SKM-1 treated with dmso at 0.1 percent for 144 hours (cell line): ENCODE measurements around the gene PATJ.
"Not testable (repeated sequence)": the region's sequence is repeated elsewhere in the genome, so short reads cannot be mapped to it uniquely, and the experiment has no call there.

ENCODE experiments used
- DNase-seq: peaks from one replicate; lab custom pipeline; 2025; ENCODE audit not compliant: unreplicated experiment; lab: John Stamatoyannopoulos, UW

Gene PATJ

DNA sequence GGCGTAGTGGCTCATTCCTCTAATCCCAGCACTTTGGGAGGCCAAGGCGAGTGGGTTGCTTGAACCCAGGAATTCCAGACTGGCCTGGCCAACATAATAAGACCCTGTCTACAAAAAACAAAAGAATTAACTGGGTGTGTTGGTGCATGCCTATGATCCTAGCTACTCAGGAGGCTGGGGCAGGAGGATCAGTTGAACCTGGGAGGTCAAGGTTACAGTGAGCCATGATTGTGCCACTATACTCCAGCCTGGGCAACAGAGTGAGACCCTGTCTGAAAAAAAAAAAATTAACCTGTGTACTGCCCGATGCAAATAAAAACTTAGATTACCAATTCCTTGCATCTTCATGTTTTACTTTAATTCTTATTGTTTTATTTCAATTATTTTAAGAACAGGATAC, 193.2 kb downstream of the PATJ start:
- DNase-seq, result no peak

DNA sequence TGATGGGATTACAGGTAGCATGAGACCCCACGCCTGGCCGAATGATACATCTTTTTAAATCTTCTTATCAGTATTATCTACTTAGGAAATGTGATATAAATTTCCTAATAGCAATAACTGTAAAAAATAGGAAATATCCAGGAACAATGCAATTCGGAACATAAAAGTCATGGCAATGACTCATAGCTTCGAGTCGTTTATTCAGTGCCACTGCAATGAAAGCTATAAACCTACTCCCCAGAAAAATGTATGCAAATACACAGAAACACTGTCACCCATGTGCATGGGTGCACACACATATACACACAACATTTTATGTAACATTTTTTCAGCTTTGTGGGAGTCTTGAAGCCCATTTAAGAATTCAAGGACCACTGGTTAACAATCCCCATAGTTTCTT, 194.6 kb downstream of the PATJ start:
- DNase-seq, result no peak

DNA sequence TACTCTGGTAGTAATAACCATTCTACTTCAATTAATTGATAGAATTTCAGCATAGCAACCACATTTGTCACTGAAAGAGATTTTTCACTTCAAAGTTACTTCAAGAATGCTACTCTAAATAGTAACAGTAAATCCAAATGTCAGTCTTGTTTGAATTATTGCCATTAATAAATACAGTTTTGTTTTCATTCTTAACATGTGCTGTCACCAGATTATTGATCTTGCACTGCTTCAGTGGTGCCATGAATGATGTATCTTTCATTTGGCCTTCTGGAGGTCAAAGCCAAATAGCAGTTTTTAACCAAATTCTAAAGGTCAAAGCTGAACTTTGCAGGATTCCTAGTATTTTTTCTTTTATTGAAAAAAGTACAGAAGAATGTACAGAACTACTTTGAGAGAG, 199.5 kb downstream of the PATJ start:
- DNase-seq, result no peak

DNA sequence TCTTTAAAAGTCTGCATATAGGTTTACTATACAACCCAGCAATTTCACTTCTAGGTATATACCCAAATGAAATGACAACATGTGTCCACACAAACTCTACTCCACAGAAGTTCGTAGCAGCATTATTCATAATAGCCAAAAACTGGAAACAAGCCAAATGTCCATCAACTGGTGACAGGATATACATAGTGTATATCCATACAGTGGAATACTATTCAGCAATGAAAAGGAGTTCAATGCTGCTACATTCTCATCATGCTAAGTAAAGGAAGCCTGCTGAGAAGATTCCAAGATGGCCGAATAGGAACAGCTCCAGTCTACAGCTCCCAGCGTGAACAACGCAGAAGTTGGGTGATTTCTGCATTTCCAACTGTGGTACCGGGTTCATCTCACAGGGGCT, 200.6 kb downstream of the PATJ start:
- DNase-seq, result no peak

DNA sequence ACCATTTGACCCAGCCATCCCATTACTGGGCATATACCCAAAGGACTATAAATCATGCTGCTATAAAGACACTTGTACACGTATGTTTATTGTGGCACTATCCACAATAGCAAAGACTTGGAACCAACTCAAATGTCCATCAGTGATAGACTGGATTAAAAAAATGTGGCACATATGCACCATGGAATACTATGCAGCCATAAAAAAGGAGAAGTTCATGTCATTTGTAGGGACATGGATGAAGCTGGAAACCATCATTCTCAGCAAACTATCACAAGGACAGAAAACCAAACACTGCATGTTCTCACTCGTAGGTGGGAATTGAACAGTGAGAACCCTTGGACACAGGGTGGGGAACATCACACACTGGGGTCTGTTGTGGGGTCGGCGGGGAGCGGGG, 206.4 kb downstream of the PATJ start:
- DNase-seq, result not testable (repeated sequence)

DNA sequence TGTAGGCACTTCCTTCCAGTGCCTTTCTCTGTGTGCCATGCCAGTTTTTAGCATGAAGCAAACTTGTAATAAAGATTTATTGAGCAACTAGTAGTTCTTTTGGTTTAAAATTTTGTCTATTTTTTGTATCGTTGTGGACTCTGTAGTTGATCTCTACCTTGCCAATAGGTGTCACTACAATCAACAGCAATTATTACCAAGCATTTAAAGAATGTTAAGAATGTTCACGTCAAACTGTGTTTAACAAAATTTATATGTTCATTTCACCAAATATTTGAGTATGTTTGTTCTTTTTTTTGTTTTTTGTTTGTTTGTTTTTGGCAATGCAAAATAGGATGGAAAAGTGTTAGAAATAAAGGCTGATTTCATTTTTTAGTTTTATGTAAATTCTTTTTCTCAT, 208.1 kb downstream of the PATJ start:
- no peak for DNase-seq

DNA sequence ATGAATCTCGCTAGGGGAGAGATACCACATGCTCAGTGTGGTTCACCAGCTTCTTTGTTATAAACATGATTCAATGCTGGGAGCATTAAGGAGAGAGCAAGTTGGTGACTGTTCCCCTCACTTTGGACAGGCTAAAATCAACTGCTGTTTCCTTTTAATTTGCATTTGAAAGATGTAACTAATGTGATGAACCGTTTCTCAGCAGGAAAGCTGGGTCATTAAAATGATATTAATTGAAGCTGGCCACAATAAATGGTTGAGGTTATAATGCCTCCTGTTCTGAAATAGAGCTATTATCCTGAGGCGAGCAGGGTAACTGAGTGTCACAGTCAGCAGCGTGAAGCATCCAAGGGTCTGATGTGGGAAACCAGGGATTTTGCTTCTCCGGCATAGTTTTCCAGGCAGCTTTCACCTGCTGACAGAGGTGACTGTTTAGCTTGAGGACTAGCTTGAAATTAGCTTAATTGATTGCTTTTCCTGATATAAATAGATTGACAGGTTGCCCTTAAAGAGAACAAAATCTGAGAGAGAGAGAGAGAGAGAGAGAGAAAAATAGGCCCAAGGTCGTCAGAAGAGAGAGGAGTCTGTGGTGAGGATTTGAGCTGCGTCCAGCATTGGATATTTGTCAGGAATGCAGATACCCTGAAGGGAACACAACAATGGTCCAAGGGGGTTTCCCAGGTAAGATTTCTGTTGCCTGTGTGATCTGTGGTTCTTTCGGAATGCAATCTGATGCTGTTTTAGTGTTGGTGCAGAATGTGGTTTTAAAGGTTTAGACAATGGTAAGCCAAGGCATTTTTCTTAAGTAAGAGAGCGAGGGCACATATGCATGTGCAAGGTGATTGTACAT, 209.7 kb downstream of the PATJ start:
- DNase-seq, result no peak

DNA sequence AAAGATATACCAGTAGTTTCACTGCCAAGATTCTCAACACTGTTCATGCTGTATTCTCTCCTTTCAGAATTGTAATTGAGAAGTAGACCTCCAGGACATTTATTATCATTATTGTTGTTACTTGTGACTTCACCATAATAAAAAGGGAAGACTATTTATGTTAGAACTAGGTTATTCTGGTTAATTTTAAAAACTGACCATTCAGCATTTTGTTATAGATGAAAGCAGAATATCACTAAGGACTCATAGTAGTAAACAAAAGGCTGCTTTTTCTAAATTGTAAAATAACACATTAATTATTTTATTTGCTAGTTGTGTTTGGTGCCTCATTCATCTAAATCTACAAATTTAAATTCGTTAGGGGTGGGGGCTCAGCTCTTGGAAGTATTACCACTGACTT, 210.4 kb downstream of the PATJ start:
- no peak for DNase-seq

DNA sequence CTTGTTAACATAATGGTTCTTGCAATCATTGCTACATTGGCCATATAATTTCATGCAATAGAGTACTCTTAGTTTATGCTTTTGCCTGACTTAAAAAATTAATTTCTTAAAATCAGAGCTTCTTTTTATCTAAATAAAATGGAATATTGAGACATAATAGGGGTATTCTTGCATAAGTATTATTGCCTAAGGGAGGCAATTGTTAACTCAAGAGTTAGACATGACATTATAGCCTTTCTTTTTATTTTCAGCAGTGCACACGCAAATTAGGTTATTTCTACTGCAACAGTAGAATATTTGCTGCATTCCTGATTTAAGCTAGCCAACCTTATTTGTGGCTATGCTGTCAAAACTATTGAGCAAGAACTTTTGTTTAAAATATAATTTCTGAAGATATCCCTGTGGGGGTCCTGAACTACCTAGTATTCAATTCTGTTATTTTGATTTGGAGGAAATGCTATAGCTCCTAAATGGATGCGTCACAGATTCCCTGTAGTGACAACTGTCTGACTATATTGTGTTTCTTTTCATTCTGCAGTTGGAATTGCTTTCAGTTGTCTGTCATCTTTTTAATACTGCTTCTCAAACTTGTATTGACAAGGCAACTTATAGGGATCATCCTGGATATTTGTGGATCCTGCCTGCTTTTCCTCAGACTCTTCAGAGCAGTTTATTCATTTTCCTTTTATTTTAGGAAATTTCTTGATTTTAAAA, 211.0 kb downstream of the PATJ start:
- no peak for DNase-seq

DNA sequence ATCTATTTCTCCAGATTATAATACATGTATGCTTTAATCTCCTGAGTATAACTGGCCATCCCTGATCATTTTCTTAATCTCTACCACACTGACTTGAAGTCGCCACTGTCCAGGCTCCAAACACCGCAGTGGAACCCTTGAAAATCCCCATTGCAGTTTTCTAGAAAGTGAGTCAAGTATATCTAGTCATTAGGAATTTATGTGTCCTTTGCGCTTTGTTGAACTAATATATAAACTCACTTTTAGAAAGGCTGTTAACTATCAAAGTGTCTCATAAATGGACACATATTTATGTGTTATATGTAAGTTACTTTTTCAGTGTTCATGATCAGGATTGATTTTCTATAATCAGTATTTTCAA, 211.5 kb downstream of the PATJ start:
- DNase-seq, result no peak

DNA sequence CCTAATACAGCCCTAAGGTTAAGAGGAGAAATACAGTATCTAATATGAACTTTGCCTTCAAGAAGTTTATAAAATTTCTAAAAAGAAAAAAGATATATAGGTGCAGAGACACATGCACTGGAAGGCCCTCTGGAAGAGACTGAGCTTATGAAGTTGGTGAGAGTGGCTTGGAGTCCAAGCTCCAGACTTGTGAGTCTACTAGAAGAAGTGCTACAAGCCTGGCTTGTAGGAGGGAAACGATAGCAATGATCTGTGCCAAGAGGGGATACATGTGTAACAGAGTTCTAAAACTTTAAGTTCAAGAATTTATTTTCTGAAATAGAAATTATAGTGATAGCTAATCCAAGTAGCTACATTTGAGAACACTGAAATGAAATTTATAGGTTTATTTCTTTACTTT, 213.0 kb downstream of the PATJ start:
- no peak for DNase-seq

DNA sequence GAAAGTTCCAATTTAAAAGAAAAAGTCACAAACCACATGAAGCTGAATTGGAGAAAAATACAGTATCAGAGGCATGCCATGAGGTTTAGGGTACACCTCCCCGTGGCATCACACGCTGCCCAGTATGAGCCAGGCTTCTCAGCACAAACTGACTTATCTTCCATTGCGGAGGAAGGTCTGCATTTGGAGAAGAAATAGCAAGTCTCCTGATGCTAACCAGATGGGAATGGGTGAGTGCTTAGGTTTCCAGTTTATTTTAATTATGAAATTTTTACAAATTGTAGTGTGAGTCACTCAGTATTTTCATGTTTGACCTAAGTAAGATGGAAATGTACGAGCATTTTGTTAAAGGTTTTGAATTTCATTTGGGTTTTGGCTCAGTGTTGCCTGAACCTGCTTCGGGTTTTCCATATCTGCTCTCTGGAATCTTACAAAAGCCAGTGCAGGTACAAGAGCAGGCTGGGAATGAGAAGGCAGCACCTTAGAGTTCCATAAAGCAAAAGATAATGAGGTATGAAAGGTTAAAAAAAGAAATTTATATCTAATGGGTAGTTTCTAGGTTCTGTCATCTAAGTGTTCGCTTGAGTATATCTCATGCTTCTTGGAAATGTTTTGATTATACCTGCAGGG, 213.9 kb downstream of the PATJ start:
- no peak for DNase-seq

DNA sequence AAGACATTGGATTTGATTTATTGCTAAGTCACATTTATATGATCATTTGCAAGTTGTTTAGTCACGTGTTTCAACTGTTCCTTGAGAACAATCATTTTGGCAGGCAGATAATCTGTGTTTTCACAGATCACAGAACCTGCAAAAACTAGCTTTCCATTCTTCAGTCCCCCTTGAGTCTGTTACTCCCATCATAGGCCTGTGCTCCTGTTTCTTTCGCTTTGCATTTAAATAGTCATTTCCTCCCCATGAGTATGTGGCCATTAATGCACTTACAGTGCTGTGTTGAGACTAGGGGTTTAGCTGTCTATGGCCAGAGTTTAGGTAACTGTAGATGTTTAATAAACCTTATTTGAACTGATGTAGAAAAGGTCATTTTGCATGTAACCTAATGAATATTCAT, 214.5 kb downstream of the PATJ start:
- DNase-seq, result no peak

DNA sequence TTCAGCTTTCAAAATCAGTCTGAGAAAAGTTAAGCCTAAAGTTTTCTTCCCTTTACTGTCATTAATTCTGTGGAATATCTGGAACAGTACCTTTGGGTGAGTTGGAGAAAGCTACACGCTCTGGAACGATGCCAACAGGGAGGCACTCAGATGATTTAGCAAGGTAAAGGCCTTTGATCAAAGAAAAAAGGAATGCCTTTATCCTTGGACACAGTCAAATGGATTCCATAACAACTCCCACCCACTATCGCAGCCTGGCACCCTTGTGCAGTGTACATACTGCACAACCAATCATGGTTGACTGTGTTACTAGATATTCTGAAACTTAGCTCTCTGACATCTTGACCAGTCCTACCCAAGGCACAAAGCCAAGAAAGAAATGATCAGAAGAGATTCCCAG, 218.7 kb downstream of the PATJ start:
- DNase-seq, result no peak

DNA sequence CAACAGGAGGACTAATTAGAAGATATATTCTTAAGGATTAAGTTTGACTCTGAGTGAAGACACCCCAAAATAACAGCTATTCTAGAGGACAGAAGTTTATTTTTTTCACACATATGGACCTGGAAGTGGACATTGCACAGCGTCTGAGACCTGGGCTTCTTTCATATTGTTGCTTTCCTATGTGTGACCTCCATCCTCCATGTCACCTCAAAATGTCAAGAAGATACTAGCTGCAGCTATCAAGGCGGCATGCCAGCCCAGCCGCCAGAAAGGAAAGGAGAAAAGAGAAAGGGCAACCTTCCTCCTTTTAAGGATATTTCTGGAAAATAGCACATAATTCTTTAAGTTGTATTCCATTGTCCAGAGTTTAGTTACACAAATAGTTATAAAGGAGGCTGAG, 220.4 kb downstream of the PATJ start:
- DNase-seq, result no peak

DNA sequence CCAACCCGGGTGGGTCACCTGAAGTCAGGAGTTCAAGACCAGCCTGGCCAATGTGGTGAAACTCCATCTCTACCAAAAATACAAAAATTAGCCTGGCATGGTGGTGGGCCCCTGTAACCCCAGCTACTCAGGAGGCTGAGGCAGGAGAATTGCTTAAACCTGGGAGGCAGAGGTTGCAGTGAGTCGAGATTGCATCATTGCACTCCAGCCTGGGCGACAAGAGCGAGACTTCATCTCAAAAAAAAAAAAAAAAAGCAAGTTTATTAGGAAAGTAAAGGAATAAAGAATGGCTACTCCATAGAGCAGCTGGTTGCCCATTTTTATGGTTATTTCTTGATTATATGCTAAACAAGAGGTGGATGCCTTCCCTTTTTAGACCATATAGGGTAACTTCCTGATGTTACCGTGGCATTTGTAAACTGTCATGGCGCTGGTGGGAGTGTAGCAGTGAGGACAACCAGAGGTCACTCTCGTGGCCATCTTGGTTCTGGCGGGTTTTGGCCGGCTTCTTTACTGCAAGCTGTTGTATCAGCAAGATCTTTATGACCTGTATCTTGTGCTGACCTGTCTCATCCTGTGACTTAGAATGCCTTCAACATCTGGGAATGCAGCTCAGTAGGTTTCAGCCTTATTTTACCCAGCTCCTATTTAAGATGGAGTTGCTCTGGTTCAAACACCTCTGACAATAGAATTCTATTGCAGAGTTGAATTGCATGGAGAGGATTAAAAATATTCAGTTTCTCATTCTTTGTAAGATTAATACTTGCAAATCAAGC, 224.4 kb downstream of the PATJ start:
- DNase-seq, result not testable (repeated sequence)

DNA sequence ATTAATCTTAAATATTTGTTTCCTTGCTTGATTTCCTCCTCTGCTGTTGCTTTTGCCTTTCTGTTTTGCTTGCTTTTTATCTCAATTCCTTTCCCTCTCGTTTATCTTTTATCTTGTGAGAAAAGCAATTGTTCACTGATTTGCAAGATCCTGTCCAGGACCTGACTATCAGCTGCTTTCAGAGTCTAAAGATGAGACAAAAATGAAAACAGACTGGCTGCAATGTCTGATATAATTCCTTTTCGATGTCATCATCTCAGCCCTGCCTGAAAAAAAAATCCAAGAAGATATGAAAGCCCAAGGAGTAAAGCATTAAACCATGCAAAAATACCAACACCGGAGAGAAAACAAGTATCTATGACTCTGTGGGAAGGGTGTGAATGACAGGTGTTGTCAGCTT, 225.5 kb downstream of the PATJ start:
- DNase-seq, result no peak

DNA sequence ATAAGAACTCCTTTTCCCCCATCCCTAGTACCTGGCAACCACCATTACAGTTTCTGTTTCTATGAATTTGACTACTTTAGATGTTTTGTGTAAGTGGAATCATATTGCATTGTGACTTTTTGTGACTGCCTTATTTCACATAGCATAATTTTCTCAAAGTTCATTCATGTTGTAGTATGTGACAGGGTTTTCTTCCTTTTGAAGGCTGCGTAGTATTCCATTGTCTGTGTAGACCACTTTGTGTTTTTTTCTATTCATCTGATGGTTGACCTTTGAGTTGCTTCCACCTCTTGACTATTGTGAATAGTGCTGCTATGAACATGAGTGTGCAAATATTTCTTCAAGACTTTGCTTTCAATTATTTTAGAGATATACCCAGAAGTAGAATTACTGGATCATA, 226.6 kb downstream of the PATJ start:
- no peak for DNase-seq

DNA sequence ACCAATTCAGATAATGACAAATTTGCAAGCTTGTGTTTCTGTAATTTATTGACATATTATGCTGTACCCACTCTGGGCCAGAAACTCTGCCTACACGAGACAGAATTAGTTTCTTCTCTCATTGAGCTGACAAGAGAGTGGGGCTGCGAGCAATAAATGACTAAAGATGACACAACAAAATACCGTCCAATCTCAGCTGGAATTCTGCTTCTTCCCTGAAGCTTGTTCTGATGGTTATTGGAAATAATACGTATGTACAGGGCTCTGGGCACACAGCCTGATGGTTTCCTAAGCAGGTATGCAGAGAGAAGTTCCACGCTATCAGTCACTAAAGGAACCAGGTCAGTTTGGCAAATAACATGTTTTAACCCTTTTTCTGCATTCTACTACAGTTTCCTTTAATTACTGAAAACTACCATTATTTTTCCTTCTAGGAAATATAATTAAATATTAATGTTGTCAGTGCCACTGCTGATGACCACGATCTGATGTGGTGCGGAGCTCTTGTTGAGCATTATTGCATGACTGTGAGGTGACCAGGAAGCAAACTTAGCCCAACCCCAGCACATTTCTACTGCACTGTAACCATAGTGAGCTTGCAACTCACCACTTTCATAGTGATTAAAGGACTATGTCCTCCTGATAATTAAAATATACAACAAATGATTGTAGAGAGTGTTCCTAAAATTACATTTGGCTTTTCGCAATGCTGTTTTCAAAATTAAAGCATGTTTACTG, 231.0 kb downstream of the PATJ start:
- no peak for DNase-seq

DNA sequence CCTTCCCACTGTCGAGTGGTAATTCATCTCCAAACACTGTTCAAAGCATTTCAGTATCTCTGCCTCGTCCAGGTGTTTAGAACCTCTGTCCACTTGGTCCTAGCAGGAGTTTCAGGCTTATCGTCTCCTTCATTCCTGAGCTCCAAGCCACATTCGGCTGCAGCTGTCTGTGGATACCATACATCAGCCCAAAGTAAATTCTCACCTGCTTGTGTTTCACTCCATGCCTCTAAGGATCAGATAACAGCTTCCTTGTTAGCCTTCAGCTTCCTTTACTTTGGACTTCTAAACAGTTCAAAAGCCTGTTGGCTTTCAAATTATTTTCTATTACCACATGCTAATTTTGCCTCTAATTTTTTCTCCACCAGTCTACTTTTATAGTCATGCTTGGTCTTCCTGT, 233.4 kb downstream of the PATJ start:
- no peak for DNase-seq

DNA sequence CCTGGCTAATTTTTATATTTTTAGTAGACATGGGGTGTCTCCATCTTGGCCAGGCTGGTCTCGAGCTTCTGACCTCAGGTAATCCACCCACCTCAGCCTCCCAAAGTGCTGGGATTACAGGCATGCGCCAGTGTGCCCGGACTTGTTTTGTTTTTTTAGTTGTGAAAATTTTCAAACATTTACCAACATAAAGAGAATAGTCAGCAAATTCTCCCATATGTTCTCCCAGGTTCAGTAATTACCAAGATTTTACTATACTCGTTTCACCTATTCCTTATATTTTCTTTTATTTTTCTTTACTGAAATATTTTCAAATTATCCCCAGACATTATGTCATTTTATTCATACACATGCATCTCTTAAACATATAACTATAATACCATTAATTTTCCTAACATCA, 234.3 kb downstream of the PATJ start:
- DNase-seq, result no peak
